HG03565 (cell line): ENCODE results near the gene RASL12.

Experiments
- ATAC-seq: cut with Tn5 transposase; IDR thresholded peaks from one replicate; pipeline ENCODE4 v1.9.1; 2021; ENCODE audit warnings: mild to moderate bottlenecking, moderate library complexity; ENCODE audit not compliant: unreplicated experiment

Gene RASL12

DNA sequence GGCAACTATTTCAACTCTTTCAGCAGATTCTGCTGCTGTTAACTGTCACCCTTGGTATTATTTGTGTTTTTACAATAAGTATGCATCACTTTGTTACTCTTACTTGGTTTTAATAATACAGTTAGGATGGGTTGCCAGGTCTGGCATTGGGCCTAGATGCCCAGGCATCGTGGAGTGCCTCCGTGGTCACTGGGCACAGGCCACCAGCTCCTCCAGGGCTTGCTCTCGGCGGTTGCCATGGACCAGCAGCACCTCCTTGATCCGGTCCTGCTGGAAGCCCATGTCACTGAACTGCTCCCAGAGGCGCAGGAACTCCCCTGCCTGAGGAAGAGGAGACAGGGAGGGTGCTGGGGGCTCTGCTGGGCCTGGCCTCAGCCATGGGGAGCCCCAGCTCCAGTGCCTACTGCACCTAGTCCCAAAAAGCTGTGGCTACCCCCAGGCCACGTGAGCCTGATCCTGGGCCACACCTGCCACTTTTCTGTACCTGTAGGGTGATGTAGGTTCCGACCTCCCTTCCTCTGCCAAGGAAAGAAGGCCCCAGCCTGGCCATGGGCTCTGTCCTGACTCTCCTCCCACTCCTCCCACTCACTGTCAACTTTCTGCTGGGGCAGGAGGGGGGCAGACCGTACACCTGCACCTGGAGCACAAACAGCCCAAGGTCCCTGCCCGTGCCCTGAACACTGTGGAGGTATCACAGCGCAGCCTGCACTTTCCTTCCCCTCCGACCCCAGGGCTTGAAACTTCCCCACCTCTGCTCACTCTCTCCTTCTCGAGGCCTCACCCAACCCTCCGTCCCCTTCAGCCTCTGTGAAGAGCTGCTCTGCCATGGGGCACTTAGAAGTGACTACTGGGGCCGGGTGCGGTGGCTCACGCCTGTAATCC lies 25.4 kb upstream of the RASL12 start:
- ATAC-seq: no peak

- ATAC-seq: no peak
These were observed 24.4 kb upstream of the RASL12 start for GRCh38 chr15:65091946-65092770.

GRCh38 chr15:65089206-65089824 lies 21.5 kb upstream of the RASL12 start:
- no peak for ATAC-seq

- no peak for ATAC-seq
These were observed 20.8 kb upstream of the RASL12 start for GRCh38 chr15:65088643-65089021.

DNA sequence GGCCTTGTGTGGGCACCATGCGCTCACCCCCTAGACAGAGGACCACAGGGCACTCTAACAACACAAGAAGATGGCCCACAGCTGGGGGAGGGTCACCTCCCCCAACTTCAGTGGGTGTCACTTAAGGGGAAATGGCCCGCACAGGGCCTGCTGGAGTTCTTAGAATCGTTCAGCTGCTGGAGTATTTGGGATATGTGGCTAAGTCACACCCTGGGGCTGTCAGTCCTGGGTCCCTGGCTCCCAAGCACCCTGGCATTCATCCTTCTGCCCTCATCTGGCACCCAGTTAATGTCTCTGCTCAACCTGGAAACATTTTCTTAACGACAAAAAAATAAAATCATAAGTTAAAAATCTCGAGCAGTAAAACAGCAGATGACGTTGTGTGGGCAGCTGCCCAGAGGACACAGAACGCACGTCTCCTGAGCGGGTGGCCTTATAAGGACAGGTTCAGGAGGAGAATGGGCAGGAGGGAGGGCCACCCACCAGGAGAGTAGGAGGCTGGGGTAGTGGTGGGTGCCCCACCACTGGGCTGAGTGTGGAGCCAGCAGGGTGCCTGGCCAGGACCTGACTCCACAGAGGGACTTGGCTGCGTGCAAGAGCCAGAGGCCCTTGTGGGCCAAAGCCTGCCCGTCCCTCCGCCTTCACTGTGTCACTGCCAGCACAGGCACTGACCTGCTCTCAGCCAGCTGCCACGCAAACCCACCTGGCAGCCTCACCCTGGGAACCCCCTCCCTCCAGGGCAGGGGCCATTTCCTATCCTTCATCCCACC lies 20.3 kb upstream of the RASL12 start:
- ATAC-seq: no peak

DNA sequence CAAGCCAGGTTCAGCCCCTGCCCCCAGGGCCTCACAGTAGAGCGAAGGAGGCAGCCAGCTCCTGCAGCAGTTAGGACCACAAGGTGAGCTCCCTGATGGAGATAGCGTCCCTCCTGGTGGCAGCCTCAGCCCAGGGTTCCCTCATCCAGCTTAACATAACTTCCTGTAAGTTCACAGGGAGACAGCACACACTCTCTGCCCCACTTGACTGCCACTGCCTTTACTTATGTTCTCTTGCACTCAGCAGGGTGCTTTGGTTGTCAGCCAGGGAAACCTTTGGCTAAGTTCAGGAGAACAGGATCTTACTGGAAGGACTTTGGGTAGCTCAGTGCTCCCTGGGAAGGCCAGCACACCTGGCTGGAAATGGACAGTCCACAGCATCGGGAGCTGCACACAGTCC lies 19.6 kb upstream of the RASL12 start:
- ATAC-seq: no peak

GRCh38 chr15:65086680-65087111 lies 18.9 kb upstream of the RASL12 start:
- ATAC-seq: no peak

DNA sequence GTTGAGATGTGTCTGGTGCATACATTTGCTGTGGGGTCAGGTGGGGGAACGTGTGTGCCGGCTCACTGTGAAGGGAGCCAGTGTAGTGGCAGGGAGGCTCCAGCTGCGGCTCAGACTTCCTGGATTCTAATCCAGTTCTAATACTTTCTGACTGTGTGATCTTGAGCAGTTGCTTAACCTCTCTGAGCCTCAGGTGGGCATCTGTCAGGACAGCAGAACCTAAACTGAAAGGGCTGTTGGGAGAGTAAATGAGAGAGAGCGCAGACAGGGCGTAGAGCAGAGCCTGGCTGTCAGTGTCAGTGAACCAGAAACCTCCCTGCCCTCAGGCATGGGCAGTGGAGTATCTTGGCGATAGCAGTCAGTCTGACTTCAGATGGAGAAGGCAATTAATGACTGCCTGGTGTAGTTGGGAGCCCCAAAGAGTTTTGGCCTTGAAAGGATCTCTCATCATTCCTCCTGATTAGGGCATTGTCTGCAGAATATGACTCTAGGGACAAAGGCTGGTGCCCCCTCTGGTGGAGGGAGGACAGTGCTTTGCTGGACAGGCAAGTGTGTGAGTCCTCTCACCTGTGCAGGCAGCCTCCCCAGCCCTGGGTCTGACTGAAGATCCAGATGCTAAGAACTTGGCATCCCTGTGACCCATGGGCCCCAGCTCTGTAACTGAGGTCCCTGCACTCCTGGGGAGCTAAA lies 18.3 kb upstream of the RASL12 start:
- no peak for ATAC-seq

DNA sequence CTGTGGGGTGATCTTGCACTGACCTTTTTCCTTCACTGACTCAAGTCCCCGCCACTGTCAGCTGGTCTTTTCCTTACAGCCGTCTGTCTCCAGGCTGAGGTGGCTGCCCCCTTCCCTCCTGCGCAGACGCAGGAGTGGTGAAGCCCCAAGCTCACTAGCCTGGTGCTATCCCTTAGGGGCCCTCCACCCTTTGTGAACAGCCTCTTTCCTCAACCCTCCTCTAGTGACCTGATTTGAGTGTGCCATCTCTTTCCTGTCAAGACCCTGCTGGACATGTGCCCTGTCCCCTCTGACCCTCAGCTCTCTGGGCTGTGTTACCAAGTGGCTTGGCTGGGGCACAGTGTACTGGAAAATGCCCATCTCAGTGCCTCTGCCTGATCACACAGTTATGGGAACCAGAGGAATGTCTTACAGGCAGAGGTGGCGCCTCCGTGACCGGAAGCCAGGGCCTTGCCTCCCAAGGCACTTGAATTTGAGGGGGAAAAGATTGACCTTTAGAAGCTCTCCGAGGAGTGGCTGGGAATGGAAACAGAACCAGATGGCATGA lies 17.5 kb upstream of the RASL12 start:
- ATAC-seq: no peak

- no peak for ATAC-seq
These were observed 16.9 kb upstream of the RASL12 start for GRCh38 chr15:65084500-65085206.

- no peak for ATAC-seq
These were observed 15.5 kb upstream of the RASL12 start for GRCh38 chr15:65083262-65083701.

GRCh38 chr15:65082303-65082953 lies 14.6 kb upstream of the RASL12 start:
- no peak for ATAC-seq

- no peak for ATAC-seq
These were observed 14.0 kb upstream of the RASL12 start for GRCh38 chr15:65081758-65082157.

DNA sequence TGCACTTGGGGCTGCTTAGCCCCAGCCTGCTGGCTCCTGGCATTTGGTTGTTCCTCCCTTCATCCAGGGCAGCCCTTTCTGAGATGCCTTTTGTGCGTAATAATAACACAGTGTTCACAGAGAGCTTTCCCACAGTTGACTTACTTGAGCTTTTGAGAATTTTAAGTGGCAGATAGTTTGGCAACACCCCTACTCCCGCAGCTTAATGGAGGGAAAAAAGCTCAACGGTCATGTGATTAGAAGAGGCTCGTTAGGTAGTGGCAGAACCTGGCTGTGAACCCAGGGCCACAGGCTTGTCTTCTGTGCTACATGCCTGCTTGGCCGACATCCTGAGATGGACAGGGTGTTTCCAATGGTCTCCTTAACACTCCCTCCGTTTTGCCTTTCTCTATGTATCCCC lies 13.5 kb upstream of the RASL12 start:
- ATAC-seq: no peak

GRCh38 chr15:65079580-65079979 lies 11.8 kb upstream of the RASL12 start:
- ATAC-seq: no peak

- ATAC-seq: no peak
These were observed 10.2 kb upstream of the RASL12 start for GRCh38 chr15:65077981-65078352.

GRCh38 chr15:65077291-65077980 lies 9.6 kb upstream of the RASL12 start:
- no peak for ATAC-seq
